HFFc6 (cell line): ENCODE data around the gene PIAS1. TPM values are rescaled to one million over a fixed set of nuclear protein-coding genes. Genes with fewer than 3 reads are reported as not detected.

Source experiments
- DNase-seq: peaks from one replicate; pipeline ENCODE4 v3.0.0-alpha.2; 2018
- H3K27ac Mint-ChIP-seq: 2 replicates; pipeline ENCODE4 v1.8.0; 2020; ENCODE audit warnings: mild to moderate bottlenecking, mixed read lengths
- H3K27me3 Mint-ChIP-seq: 2 replicates; pipeline ENCODE4 v1.8.0; 2021; ENCODE audit warnings: mild to moderate bottlenecking, moderate library complexity, mixed read lengths; ENCODE audit not compliant: insufficient read depth
- H3K36me3 Mint-ChIP-seq: 2 replicates; pipeline ENCODE4 v1.8.0; 2021; ENCODE audit warnings: low read depth, mixed read lengths
- H3K4me1 Mint-ChIP-seq: 2 replicates; pipeline ENCODE4 v1.8.0; 2020; ENCODE audit warnings: low read depth, mixed read lengths
- H3K4me3 Mint-ChIP-seq: 2 replicates; pipeline ENCODE4 v1.8.0; 2020; ENCODE audit warnings: mild to moderate bottlenecking, moderate library complexity, mixed read lengths
- H3K9me3 Mint-ChIP-seq: 2 replicates; pipeline ENCODE4 v1.8.0; 2020; ENCODE audit warnings: mild to moderate bottlenecking, mixed read lengths
- total RNA-seq, 6 experiments: library from RNA; stranded (reverse); fragmentation: NEBNext Ultra II Directional; extraction: Animal tissue kit (Norgen Biotek cat#: 25700); gene quantifications; 2 replicates in 1 of 6; 3 replicates in 5 of 6; pipeline ENCODE4 v1.2.3, GENCODE V29; 2021
- TF ChIP-seq, protein P1 (sequence below): fragments of 200-600 bp; sonication (generic); IDR thresholded peaks from 2 replicates; pipeline ENCODE4 v1.5.0; 2021; ENCODE audit warnings: antibody characterized with exemption, mild to moderate bottlenecking

The PIAS1 gene
- total RNA-seq, 6 experiments from 2014 or later, result 23.7 to 31.8 (median 27.6) TPM

- Mint-ChIP-seq H3K9me3 (no peaks in the 10 kb centered on the region), H3K4me1 (peaks cover 22% of the 10 kb centered on the region; the same call in 1 of the 2 replicates), H3K27me3 (no peaks in the 10 kb centered on the region), H3K36me3 (peaks cover 4% of the 10 kb centered on the region; the same call in 1 of the 2 replicates), H3K27ac (no peak overlapping the region), H3K4me3 (no peak overlapping the region)
- TF ChIP-seq, protein P1, sequence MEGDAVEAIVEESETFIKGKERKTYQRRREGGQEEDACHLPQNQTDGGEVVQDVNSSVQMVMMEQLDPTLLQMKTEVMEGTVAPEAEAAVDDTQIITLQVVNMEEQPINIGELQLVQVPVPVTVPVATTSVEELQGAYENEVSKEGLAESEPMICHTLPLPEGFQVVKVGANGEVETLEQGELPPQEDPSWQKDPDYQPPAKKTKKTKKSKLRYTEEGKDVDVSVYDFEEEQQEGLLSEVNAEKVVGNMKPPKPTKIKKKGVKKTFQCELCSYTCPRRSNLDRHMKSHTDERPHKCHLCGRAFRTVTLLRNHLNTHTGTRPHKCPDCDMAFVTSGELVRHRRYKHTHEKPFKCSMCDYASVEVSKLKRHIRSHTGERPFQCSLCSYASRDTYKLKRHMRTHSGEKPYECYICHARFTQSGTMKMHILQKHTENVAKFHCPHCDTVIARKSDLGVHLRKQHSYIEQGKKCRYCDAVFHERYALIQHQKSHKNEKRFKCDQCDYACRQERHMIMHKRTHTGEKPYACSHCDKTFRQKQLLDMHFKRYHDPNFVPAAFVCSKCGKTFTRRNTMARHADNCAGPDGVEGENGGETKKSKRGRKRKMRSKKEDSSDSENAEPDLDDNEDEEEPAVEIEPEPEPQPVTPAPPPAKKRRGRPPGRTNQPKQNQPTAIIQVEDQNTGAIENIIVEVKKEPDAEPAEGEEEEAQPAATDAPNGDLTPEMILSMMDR, result no peak
- DNase-seq, result no peak
These were observed 8.9 kb downstream of the PIAS1 start for GRCh38 chr15:68062946-68063465.

DNA sequence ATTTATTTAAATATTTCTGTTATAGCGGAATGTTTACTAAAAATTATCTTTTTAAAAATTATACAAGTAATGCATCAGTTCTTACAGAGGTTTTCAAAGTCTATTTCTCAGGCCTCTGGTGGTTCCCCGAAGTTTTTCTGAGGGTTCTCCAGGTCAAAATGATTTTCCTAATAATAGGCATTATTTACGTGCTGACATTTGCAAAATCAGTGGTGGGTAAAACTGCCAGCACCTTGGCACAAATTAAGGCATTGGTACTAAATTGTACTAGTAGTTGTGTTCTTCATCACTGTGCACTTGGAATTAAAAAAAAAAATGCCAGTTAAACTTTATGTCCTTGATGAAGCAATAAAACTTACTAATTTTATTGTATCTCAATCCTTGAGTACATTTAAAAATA, 9.5 kb downstream of the PIAS1 start:
- Mint-ChIP-seq H3K27me3 (no peaks in the 10 kb centered on the region), H3K9me3 (no peaks in the 10 kb centered on the region), H3K4me3 (no peak overlapping the region), H3K4me1 (peaks cover 17% of the 10 kb centered on the region; the same call in 1 of the 2 replicates), H3K36me3 (peaks cover 5% of the 10 kb centered on the region; the same call in 1 of the 2 replicates), H3K27ac (no peak overlapping the region)
- TF ChIP-seq, protein P1, result no peak
- no peak for DNase-seq

- Mint-ChIP-seq H3K4me3 (no peak overlapping the region), H3K4me1 (peaks cover 18% of the 10 kb centered on the region), H3K9me3 (no peaks in the 10 kb centered on the region), H3K36me3 (no peaks in the 10 kb centered on the region), H3K27ac (no peak overlapping the region), H3K27me3 (no peaks in the 10 kb centered on the region)
- TF ChIP-seq, protein P1, result no peak
- no peak for DNase-seq
These were observed 19.6 kb downstream of the PIAS1 start for GRCh38 chr15:68073576-68074288.

DNA sequence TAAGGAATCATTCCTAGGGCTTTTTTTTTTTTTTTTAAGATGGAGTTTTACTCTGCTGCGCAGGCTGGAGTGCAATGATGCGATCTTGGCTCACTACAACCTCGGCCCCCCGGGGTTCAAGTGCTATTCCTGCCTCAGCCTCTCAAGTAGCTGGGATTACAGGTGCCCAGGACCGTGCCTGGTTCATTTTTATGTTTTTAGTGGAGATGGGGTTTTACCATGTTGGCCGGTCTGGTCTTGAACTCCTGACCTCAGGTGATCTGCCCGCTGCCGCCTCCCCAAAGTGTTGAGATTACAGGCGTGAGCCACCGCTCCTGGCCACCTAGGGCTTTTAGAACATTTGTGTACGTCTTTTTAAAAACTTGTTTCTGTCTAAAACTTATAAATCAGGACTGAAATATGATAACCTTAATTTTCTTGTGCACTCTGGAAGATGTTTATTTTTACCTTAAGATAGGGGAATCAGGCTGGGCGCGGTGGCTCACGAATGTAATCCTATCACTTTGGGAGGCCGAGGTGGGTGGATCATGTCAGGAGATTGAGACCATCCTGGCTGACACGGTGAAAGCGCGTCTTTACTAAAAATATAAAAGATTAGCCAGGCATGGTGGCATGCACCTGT, 21.8 kb downstream of the PIAS1 start:
- TF ChIP-seq, protein P1, result no peak
- Mint-ChIP-seq H3K36me3 (no peaks in the 10 kb centered on the region), H3K4me1 (peaks cover 24% of the 10 kb centered on the region), H3K27ac (no peak overlapping the region), H3K27me3 (no peaks in the 10 kb centered on the region), H3K9me3 (no peaks in the 10 kb centered on the region), H3K4me3 (no peak overlapping the region)
- DNase-seq, result no peak

DNA sequence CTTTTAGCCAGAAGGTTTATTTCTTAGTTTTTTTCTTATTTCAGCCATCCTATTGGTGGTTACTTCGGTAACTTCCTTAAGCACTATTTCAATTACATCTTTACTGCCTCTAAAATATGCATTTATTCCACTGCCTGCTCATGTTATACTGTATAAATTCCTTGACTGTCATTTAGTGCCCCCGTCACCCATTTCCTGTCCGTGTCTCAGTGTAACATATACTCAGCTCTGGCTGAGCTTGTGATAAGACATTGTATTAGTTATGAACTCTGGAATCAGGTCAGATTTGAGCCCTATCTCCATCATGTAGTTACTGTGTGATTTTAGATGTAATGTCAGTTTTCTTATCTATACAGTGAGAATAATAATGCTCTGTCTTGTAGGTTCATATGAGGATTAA, 24.2 kb downstream of the PIAS1 start:
- Mint-ChIP-seq H3K27me3 (no peaks in the 10 kb centered on the region), H3K9me3 (no peaks in the 10 kb centered on the region), H3K27ac (no peak overlapping the region), H3K36me3 (no peaks in the 10 kb centered on the region), H3K4me3 (no peak overlapping the region), H3K4me1 (peaks cover 29% of the 10 kb centered on the region)
- no peak for DNase-seq
- TF ChIP-seq, protein P1, result no peak
